Caco-2 (cell line): ENCODE results near the gene LRMDA. TPM values are rescaled to one million over a fixed set of nuclear protein-coding genes. Genes with fewer than 3 reads are reported as not detected.

Experiments used
- BruUV-seq: library from RNA; stranded (reverse); fragments of 400-500 nt; replicated peaks from 2 replicates; lab custom pipeline; 2021; lab: Mats Ljungman, UMichigan
- CTCF ChIA-PET: fragments of 300-600 bp; sonication (Branson Sonifier 250); formaldehyde crosslinking; loops from one replicate; lab custom pipeline; 2022; ENCODE audit warnings: antibody characterized with exemption; lab: Charles Lee
- POLR2A ChIA-PET: fragments of 300-600 bp; sonication (Branson Sonifier 250); formaldehyde crosslinking; loops from one replicate; lab custom pipeline; 2022; ENCODE audit warnings: antibody characterized with exemption; lab: Charles Lee
- DNase-seq, 2 experiments: peaks; one replicate each; pipeline versions ENCODE4 v3.0.0 to v3.0.0-alpha.2; 2020 to 2022
- H3K27me3 ChIP-seq: replicated peaks from 2 replicates; pipeline ENCODE4 v1.6.0; 2011; ENCODE audit warnings: low read length; ENCODE audit not compliant: control insufficient read depth, insufficient read depth
- H3K36me3 ChIP-seq: 2 replicates; pipeline ENCODE4 v1.5.1; 2011; ENCODE audit warnings: low read length; ENCODE audit not compliant: control insufficient read depth, insufficient read depth
- H3K4me1 ChIP-seq: fragments of 250-450 bp; sonication (Bioruptor Pico); 2 replicates; pipeline ENCODE4 v1.5.1; 2020; ENCODE audit warnings: mild to moderate bottlenecking
- H3K4me3 ChIP-seq: 2 replicates; pipeline ENCODE4 v1.5.1; 2011; ENCODE audit warnings: low read depth, mild to moderate bottlenecking, control low read depth, low read length
- H3K9me3 ChIP-seq: fragments of 250-450 bp; sonication (Bioruptor Pico); 2 replicates; pipeline ENCODE4 v1.5.1; 2020; ENCODE audit warnings: mild to moderate bottlenecking, moderate library complexity
- H3K27ac Mint-ChIP-seq: one replicate; pipeline ENCODE4 v1.8.0; 2022; ENCODE audit warnings: mixed read lengths; ENCODE audit not compliant: unreplicated experiment
- H3K27me3 Mint-ChIP-seq: one replicate; pipeline ENCODE4 v1.8.0; 2022; ENCODE audit warnings: mixed read lengths; ENCODE audit not compliant: insufficient read depth, unreplicated experiment
- H3K36me3 Mint-ChIP-seq: one replicate; pipeline ENCODE4 v1.8.0; 2022; ENCODE audit warnings: mild to moderate bottlenecking, mixed read lengths; ENCODE audit not compliant: insufficient read depth, unreplicated experiment
- H3K4me1 Mint-ChIP-seq: one replicate; pipeline ENCODE4 v1.8.0; 2022; ENCODE audit warnings: low read depth, mixed read lengths; ENCODE audit not compliant: unreplicated experiment
- H3K4me3 Mint-ChIP-seq: one replicate; pipeline ENCODE4 v1.8.0; 2022; ENCODE audit warnings: mild to moderate bottlenecking, moderate library complexity, mixed read lengths; ENCODE audit not compliant: unreplicated experiment
- H3K9me3 Mint-ChIP-seq: one replicate; pipeline ENCODE4 v1.8.0; 2022; ENCODE audit warnings: mixed read lengths; ENCODE audit not compliant: unreplicated experiment
- CTCF ChIP-seq, 2 experiments: fragments of 200-600 bp in 1 of 2; IDR thresholded peaks; 1 replicate in 1 of 2; 2 replicates in 1 of 2; pipeline versions ENCODE4 v1.5.1 to v1.8.0; 2011 to 2022; ENCODE audit warnings: antibody characterized with exemption in 1 of 2, control low read depth in 1 of 2, inconsistent platforms in 1 of 2, low read depth in 1 of 2, low read length in 1 of 2, mild to moderate bottlenecking in 1 of 2, moderate library complexity in 1 of 2; ENCODE audit not compliant: insufficient read depth in 1 of 2, severe bottlenecking in 1 of 2, unreplicated experiment in 1 of 2
- intact Hi-C: fragments of 100-400 bp; cut with micrococcal nuclease; formaldehyde crosslinking; loops from one replicate; pipeline ENCODE4 v1.10.0; 2022; ENCODE audit not compliant: unreplicated experiment
- total RNA-seq: library from RNA; stranded (reverse); gene quantifications from 2 replicates; pipeline ENCODE4 v1.2.3, GENCODE V29; 2022

Gene LRMDA
- total RNA-seq, 1 experiment from 2014 or later, result 18.5 TPM

- H3K27ac Mint-ChIP-seq, result peak overlapping the region; percentile 77
- no peaks in the 10 kb centered on the region for H3K9me3 Mint-ChIP-seq
- no peak overlapping the region for H3K4me3 ChIP-seq
- no peak for DNase-seq
- no peaks in the 10 kb centered on the region for H3K9me3 ChIP-seq
- no peaks in the 10 kb centered on the region for H3K27me3 ChIP-seq
- no peak for TF ChIP-seq CTCF (IDR thresholded peaks at IDR 0.05; ENCODE audit: insufficient read depth in 1 of 2, low read depth in 1 of 2, low read length in 1 of 2, severe bottlenecking in 1 of 2, unreplicated experiment in 1 of 2)
- peaks cover 21% of the 10 kb centered on the region for H3K4me1 Mint-ChIP-seq
- no peaks in the 10 kb centered on the region for H3K36me3 ChIP-seq
- H3K4me1 ChIP-seq, result peaks cover 14% of the 10 kb centered on the region
- no peaks in the 10 kb centered on the region for H3K27me3 Mint-ChIP-seq
- H3K36me3 Mint-ChIP-seq, result peaks cover 5% of the 10 kb centered on the region
- POLR2A ChIA-PET, result no interaction called here
- intact Hi-C loops, result loop anchor here (5.0 to 10.0 kb wide), 2 partner anchors 270 to 513 kb away; no protein-coding TSS in a partner anchor
- no peak overlapping the region for H3K4me3 Mint-ChIP-seq
- TSS peak; percentile 4 for BruUV-seq
- CTCF ChIA-PET, result no interaction called here
Measured at GRCh38 chr10:76031769-76032699, 600.6 kb downstream of the LRMDA start.

- no TSS peak for BruUV-seq
- intact Hi-C loops, result loop anchor here (1.0 to 10.0 kb wide), 3 partner anchors 19 to 512 kb away; no protein-coding TSS in a partner anchor
- peaks cover 5% of the 10 kb centered on the region for H3K36me3 Mint-ChIP-seq
- Histone ChIP-seq H3K36me3 (no peaks in the 10 kb centered on the region), H3K27me3 (no peaks in the 10 kb centered on the region), H3K9me3 (no peaks in the 10 kb centered on the region), H3K4me3 (no peak overlapping the region), H3K4me1 (peaks cover 14% of the 10 kb centered on the region)
- H3K4me1 Mint-ChIP-seq, result peaks cover 21% of the 10 kb centered on the region
- no peak overlapping the region for H3K4me3 Mint-ChIP-seq
- ChIA-PET CTCF (interaction anchor here (1.7 to 1.8 kb wide), 2 partner anchors 18 to 270 kb away, joined by 6 to 8 read pairs; no protein-coding TSS in a partner anchor), POLR2A (no interaction called here)
- DNase-seq, result no peak
- H3K27me3 Mint-ChIP-seq, result no peaks in the 10 kb centered on the region
- peak overlapping the region; percentile 77 for H3K27ac Mint-ChIP-seq
- TF ChIP-seq CTCF (IDR thresholded peaks at IDR 0.05; ENCODE audit: insufficient read depth in 1 of 2, low read depth in 1 of 2, low read length in 1 of 2, severe bottlenecking in 1 of 2, unreplicated experiment in 1 of 2), result no peak
- H3K9me3 Mint-ChIP-seq, result no peaks in the 10 kb centered on the region
Measured at GRCh38 chr10:76032700-76033039, 601.2 kb downstream of the LRMDA start.

GRCh38 chr10:76033457-76034196 lies 602.2 kb downstream of the LRMDA start:
- Mint-ChIP-seq H3K4me1 (peaks cover 21% of the 10 kb centered on the region), H3K36me3 (peaks cover 5% of the 10 kb centered on the region), H3K9me3 (peaks cover 5% of the 10 kb centered on the region), H3K27me3 (no peaks in the 10 kb centered on the region), H3K27ac (peak overlapping the region; percentile 77), H3K4me3 (peak overlapping the region; percentile 48)
- peaks cover 6% of the 10 kb centered on the region; the same call in 1 of the 2 replicates for H3K9me3 ChIP-seq
- H3K36me3 ChIP-seq, result no peaks in the 10 kb centered on the region
- POLR2A ChIA-PET, result interaction anchor here (0.5 kb wide), 1 partner anchor 270 kb away, joined by 6 read pairs; no protein-coding TSS in a partner anchor
- no TSS peak for BruUV-seq
- peaks cover 14% of the 10 kb centered on the region for H3K4me1 ChIP-seq
- no peak overlapping the region for H3K4me3 ChIP-seq
- peak; percentile 73 to 76 for DNase-seq
- intact Hi-C loops, result loop anchor here (1.0 to 10.0 kb wide), 3 partner anchors 18 to 511 kb away; no protein-coding TSS in a partner anchor
- CTCF ChIA-PET, result interaction anchor here (0.6 to 1.8 kb wide), 3 partner anchors 17 to 269 kb away, joined by 3 to 8 read pairs (median 6); no protein-coding TSS in a partner anchor
- H3K27me3 ChIP-seq, result no peaks in the 10 kb centered on the region
- TF ChIP-seq CTCF (IDR thresholded peaks at IDR 0.05; ENCODE audit: insufficient read depth in 1 of 2, low read depth in 1 of 2, low read length in 1 of 2, severe bottlenecking in 1 of 2, unreplicated experiment in 1 of 2), result peak; percentile 23 to 60
